Activated naive CD8-positive, alpha-beta T cell treated with anti-CD3 and anti-CD28 coated beads, Interleukin-2, amount 50 U/mL, for 24 hours (primary cell): ENCODE data around the gene LINC00632.

Source experiments
- ATAC-seq: fragments of 150-1000 bp; cut with Tn5 transposase; one replicate; pipeline ENCODE4 v1.10.0; 2021
- DNase-seq: peaks from one replicate; pipeline ENCODE4 v3.0.0; 2021
- H3K27ac Mint-ChIP-seq: one replicate; pipeline ENCODE4 v1.8.0; 2021; ENCODE audit warnings: mild to moderate bottlenecking, mixed read lengths
- H3K27me3 Mint-ChIP-seq: one replicate; pipeline ENCODE4 v1.8.0; 2021; ENCODE audit warnings: mixed read lengths
- H3K36me3 Mint-ChIP-seq: one replicate; pipeline ENCODE4 v1.8.0; 2021; ENCODE audit warnings: low read depth, mixed read lengths
- H3K4me1 Mint-ChIP-seq: one replicate; pipeline ENCODE4 v1.8.0; 2021; ENCODE audit warnings: mixed read lengths
- H3K4me3 Mint-ChIP-seq: one replicate; pipeline ENCODE4 v1.8.0; 2021; ENCODE audit warnings: mild to moderate bottlenecking, moderate library complexity, mixed read lengths
- H3K9me3 Mint-ChIP-seq: one replicate; pipeline ENCODE4 v1.8.0; 2021; ENCODE audit warnings: mixed read lengths

The LINC00632 gene

GRCh38 chrX:140815868-140816267 is 106.3 kb downstream of the LINC00632 start:
- no peak overlapping the region for H3K4me3 Mint-ChIP-seq
- H3K9me3 Mint-ChIP-seq: peaks cover 9% of the 10 kb centered on the region
- H3K27me3 Mint-ChIP-seq: no peaks in the 10 kb centered on the region
- no peaks in the 10 kb centered on the region for H3K36me3 Mint-ChIP-seq
- DNase-seq: no peak
- no peak for ATAC-seq
- no peaks in the 10 kb centered on the region for H3K4me1 Mint-ChIP-seq
- no peak overlapping the region for H3K27ac Mint-ChIP-seq

DNA sequence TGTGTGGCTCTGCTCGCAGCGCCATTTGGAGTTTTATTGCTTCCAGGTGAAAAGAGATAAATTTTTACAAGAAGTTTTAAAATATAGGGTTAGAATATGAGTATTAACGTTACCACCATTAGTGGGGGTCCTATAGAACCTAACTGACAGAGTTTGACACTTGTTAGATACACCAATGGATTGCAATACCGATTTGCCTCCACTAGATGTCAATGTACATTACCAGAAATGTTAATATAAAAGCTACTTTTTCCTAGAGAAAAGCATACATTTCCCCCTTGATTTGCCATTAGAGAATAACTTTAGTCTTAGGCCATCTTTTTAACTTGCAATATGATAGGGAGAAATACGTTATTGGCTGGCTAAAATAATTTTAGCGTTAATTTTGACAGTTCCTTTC is 108.4 kb downstream of the LINC00632 start:
- H3K4me3 Mint-ChIP-seq: no peak overlapping the region
- no peak overlapping the region for H3K27ac Mint-ChIP-seq
- H3K27me3 Mint-ChIP-seq: no peaks in the 10 kb centered on the region
- peaks cover 6% of the 10 kb centered on the region for H3K4me1 Mint-ChIP-seq
- no peaks in the 10 kb centered on the region for H3K9me3 Mint-ChIP-seq
- ATAC-seq: no peak
- H3K36me3 Mint-ChIP-seq: no peaks in the 10 kb centered on the region
- no peak for DNase-seq

GRCh38 chrX:140821280-140821679 is 111.7 kb downstream of the LINC00632 start:
- no peak overlapping the region for H3K27ac Mint-ChIP-seq
- no peak for ATAC-seq
- no peak overlapping the region for H3K4me3 Mint-ChIP-seq
- no peak for DNase-seq
- no peaks in the 10 kb centered on the region for H3K27me3 Mint-ChIP-seq
- H3K9me3 Mint-ChIP-seq: no peaks in the 10 kb centered on the region
- H3K4me1 Mint-ChIP-seq: peaks cover 6% of the 10 kb centered on the region
- H3K36me3 Mint-ChIP-seq: no peaks in the 10 kb centered on the region

DNA sequence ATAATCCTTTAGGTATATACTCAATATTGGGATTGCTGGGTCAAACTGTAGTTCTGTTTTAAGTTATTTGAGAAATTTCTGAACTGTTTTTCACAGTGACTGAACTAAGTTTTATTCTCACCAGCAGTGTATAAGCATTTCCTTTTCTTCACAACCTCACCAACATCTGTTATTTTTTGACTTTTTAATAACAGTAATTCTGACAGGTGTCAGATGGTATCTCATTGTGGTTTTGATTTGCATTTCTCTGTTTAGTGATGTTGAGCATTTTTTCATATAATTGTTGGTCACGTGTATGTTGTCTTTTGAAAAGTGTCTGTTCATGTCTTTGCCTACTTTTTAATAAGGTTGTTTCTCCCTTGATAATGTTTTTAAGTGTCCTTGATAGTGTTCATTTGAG is 112.6 kb downstream of the LINC00632 start:
- no peak for DNase-seq
- no peaks in the 10 kb centered on the region for H3K9me3 Mint-ChIP-seq
- peaks cover 6% of the 10 kb centered on the region for H3K4me1 Mint-ChIP-seq
- H3K4me3 Mint-ChIP-seq: no peak overlapping the region
- no peaks in the 10 kb centered on the region for H3K27me3 Mint-ChIP-seq
- no peak for ATAC-seq
- H3K36me3 Mint-ChIP-seq: no peaks in the 10 kb centered on the region
- H3K27ac Mint-ChIP-seq: no peak overlapping the region

DNA sequence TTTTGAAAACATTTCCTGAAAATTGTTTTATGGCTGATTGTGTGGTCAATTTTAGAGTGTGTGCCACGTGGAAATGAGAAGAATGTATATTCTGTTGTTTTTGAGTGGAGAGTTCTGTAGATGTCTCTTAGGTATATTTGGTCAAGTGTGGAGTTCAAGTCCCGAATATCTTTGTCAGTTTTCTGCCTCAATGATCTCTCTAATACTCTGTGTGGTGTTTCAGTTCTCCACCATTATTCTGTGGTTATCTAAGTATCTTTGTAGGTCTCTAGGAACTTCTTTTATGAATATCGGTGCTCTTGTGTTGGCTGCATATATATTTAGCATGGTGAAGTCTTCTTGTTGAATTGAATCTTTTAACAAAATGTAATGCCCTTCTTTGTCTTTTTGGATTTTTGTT is 113.3 kb downstream of the LINC00632 start:
- ATAC-seq (no peak), DNase-seq (no peak)
- H3K36me3 Mint-ChIP-seq: no peaks in the 10 kb centered on the region
- H3K27ac Mint-ChIP-seq: no peak overlapping the region
- H3K4me3 Mint-ChIP-seq: no peak overlapping the region
- H3K27me3 Mint-ChIP-seq: no peaks in the 10 kb centered on the region
- H3K9me3 Mint-ChIP-seq: no peaks in the 10 kb centered on the region
- H3K4me1 Mint-ChIP-seq: peaks cover 6% of the 10 kb centered on the region

GRCh38 chrX:140836874-140837273 is 127.3 kb downstream of the LINC00632 start:
- DNase-seq (no peak), ATAC-seq (no peak)
- Mint-ChIP-seq H3K9me3 (no peaks in the 10 kb centered on the region), H3K27ac (no peak overlapping the region), H3K27me3 (no peaks in the 10 kb centered on the region), H3K36me3 (no peaks in the 10 kb centered on the region), H3K4me3 (no peak overlapping the region), H3K4me1 (no peaks in the 10 kb centered on the region)
